Choroid plexus epithelial cell (primary cell): ENCODE data around the gene TTI1.

Source experiments
- DNase-seq: peaks from one replicate; pipeline ENCODE4 v3.0.0-alpha.2; 2010; ENCODE audit warnings: low read depth
- H3K4me3 ChIP-seq: 2 replicates; pipeline ENCODE4 v1.5.1; 2011; ENCODE audit warnings: low read depth, mild to moderate bottlenecking, control low read depth, low read length, moderate library complexity
- CTCF ChIP-seq: conservative IDR thresholded peaks from 2 replicates; pipeline ENCODE4 v1.5.1; 2011; ENCODE audit warnings: low read depth, mild to moderate bottlenecking, control low read depth, inconsistent platforms, low read length, moderate library complexity

TTI1 gene

GRCh38 chr20:38031957-38032356, 1.3 kb downstream of the TTI1 start:
- no peak for TF ChIP-seq CTCF
- H3K4me3 ChIP-seq: no peak overlapping the region
- no peak for DNase-seq

GRCh38 chr20:38029453-38029852, 3.8 kb downstream of the TTI1 start:
- no peak overlapping the region for H3K4me3 ChIP-seq
- DNase-seq: no peak
- TF ChIP-seq CTCF: no peak

GRCh38 chr20:38024496-38024895, 8.8 kb downstream of the TTI1 start:
- no peak for TF ChIP-seq CTCF
- DNase-seq: no peak

GRCh38 chr20:38023181-38024001, 9.9 kb downstream of the TTI1 start:
- DNase-seq: peak; percentile 95
- no peak overlapping the region for H3K4me3 ChIP-seq
- TF ChIP-seq CTCF: no peak

More at GRCh38 chr20:38024496-38024895, 8.8 kb downstream of the TTI1 start:
- no peak overlapping the region for H3K4me3 ChIP-seq

- TF ChIP-seq CTCF: no peak
- no peak for DNase-seq
- H3K4me3 ChIP-seq: no peak overlapping the region
These were observed 12.0 kb downstream of the TTI1 start for GRCh38 chr20:38021087-38021772.

- H3K4me3 ChIP-seq: no peak overlapping the region
- DNase-seq: no peak
- no peak for TF ChIP-seq CTCF
These were observed 14.9 kb downstream of the TTI1 start for GRCh38 chr20:38018385-38018784.
